BJ (cell line): ENCODE data around the gene ANKRA2. TPM values are rescaled to one million over a fixed set of nuclear protein-coding genes. Genes with fewer than 3 reads are reported as not detected.

Experiments used
- CTCF ChIA-PET: fragments of 350-600 bp; formaldehyde crosslinking; extraction: SDS; loops from one replicate; lab custom pipeline; 2021; ENCODE audit warnings: antibody characterized with exemption, inconsistent platforms; lab: Yijun Ruan, JAX
- POLR2A ChIA-PET: fragments of 300-600 bp; sonication (Branson Sonifier 250); formaldehyde crosslinking; extraction: SDS; loops from one replicate; lab custom pipeline; 2021; ENCODE audit warnings: antibody characterized with exemption; lab: Charles Lee
- DNase-seq: peaks from one replicate; pipeline ENCODE4 v3.0.0-alpha.2; 2011; ENCODE audit warnings: low read depth
- H3K27me3 ChIP-seq: 2 replicates; pipeline ENCODE4 v1.6.0; 2011; ENCODE audit warnings: low read length; ENCODE audit not compliant: control insufficient read depth, insufficient read depth
- H3K36me3 ChIP-seq: 2 replicates; pipeline ENCODE4 v1.5.1; 2011; ENCODE audit warnings: low read length; ENCODE audit not compliant: control insufficient read depth, insufficient read depth
- H3K4me3 ChIP-seq: 2 replicates; pipeline ENCODE4 v1.5.1; 2011; ENCODE audit warnings: low read depth, mild to moderate bottlenecking, control low read depth, low read length
- CTCF ChIP-seq: IDR thresholded peaks from 2 replicates; pipeline ENCODE4 v1.5.1; 2011; ENCODE audit warnings: low read depth, mild to moderate bottlenecking, control low read depth, inconsistent platforms, low read length, moderate library complexity; ENCODE audit not compliant: insufficient read depth
- polyA plus RNA-seq: library from polyadenylated mRNA; depleted of rRNA; stranded (reverse); fragments of >200 nt; gene quantifications from 2 replicates; pipeline ENCODE4 v1.2.3, GENCODE V29; 2011

The ANKRA2 gene
- polyA plus RNA-seq, 1 experiment = 14.8 TPM

- no peak for DNase-seq
- POLR2A ChIA-PET = no interaction called here
- CTCF ChIA-PET = interaction anchor here (0.9 to 2.7 kb wide), 4 partner anchors 8 to 87 kb away, joined by 3 to 12 read pairs (median 4); no protein-coding TSS in a partner anchor
- H3K27me3 ChIP-seq = no peaks in the 10 kb centered on the region
- no peak overlapping the region for H3K4me3 ChIP-seq
- H3K36me3 ChIP-seq = no peaks in the 10 kb centered on the region
- TF ChIP-seq CTCF = no peak
Observed at GRCh38 chr5:73605223-73606087, 40.0 kb upstream of the ANKRA2 start.

GRCh38 chr5:73603998-73604397, 38.6 kb upstream of the ANKRA2 start:
- no peak for TF ChIP-seq CTCF
- no peak overlapping the region for H3K4me3 ChIP-seq
- no peaks in the 10 kb centered on the region for H3K27me3 ChIP-seq
- H3K36me3 ChIP-seq = no peaks in the 10 kb centered on the region
- POLR2A ChIA-PET = no interaction called here
- DNase-seq = no peak
- CTCF ChIA-PET = interaction anchor here (0.6 to 0.8 kb wide), 2 partner anchors 10 to 1033 kb away, joined by 3 read pairs; no protein-coding TSS in a partner anchor

- CTCF ChIA-PET = interaction anchor here (0.9 to 1.2 kb wide), 2 partner anchors 11 to 194 kb away, joined by 3 read pairs; no protein-coding TSS in a partner anchor
- TF ChIP-seq CTCF = no peak
- H3K36me3 ChIP-seq = no peaks in the 10 kb centered on the region
- POLR2A ChIA-PET = no interaction called here
- no peak overlapping the region for H3K4me3 ChIP-seq
- no peak for DNase-seq
- no peaks in the 10 kb centered on the region for H3K27me3 ChIP-seq
Observed at GRCh38 chr5:73599380-73599779, 33.9 kb upstream of the ANKRA2 start.

- H3K36me3 ChIP-seq = no peaks in the 10 kb centered on the region
- no peak for DNase-seq
- POLR2A ChIA-PET = no interaction called here
- CTCF ChIA-PET = interaction anchor here (0.7 to 2.2 kb wide), 13 partner anchors 8 to 198 kb away, joined by 3 to 12 read pairs (median 3); no protein-coding TSS in a partner anchor
- H3K27me3 ChIP-seq = no peaks in the 10 kb centered on the region
- TF ChIP-seq CTCF = peak; percentile 50
- H3K4me3 ChIP-seq = no peak overlapping the region
Observed at GRCh38 chr5:73596705-73597328, 31.4 kb upstream of the ANKRA2 start.

- CTCF ChIA-PET = interaction anchor here (0.6 to 7.3 kb wide), 7 partner anchors 16 to 1057 kb away, joined by 3 to 183 read pairs (median 32); no protein-coding TSS in a partner anchor
- no peaks in the 10 kb centered on the region for H3K36me3 ChIP-seq
- POLR2A ChIA-PET = no interaction called here
- no peaks in the 10 kb centered on the region for H3K27me3 ChIP-seq
- TF ChIP-seq CTCF = no peak
- DNase-seq = peak; percentile 38
- no peak overlapping the region for H3K4me3 ChIP-seq
Observed at GRCh38 chr5:73592551-73592950, 27.1 kb upstream of the ANKRA2 start.
